B cell (primary cell): ENCODE measurements around the gene CSMD2. TPM values are rescaled to one million over a fixed set of nuclear protein-coding genes. Genes with fewer than 3 reads are reported as not detected.

Experiments
- ATAC-seq: fragments of 200-7000 bp; cut with Tn5 transposase; one replicate; pipeline ENCODE4 v1.10.0; 2021; ENCODE audit warnings: low read depth, mild to moderate bottlenecking, moderate number of reproducible peaks, moderate library complexity
- CTCF ChIA-PET: fragments of 350-600 bp; sonication (Branson Sonifier 250); formaldehyde crosslinking; loops from one replicate; lab custom pipeline; 2021; ENCODE audit warnings: antibody characterized with exemption, inconsistent platforms; lab: Charles Lee
- POLR2A ChIA-PET: fragments of 350-600 bp; sonication (Branson Sonifier 250); formaldehyde crosslinking; loops from one replicate; lab custom pipeline; 2021; ENCODE audit warnings: antibody characterized with exemption; lab: Charles Lee
- DNase-seq: peaks from one replicate; pipeline ENCODE4 v3.0.0; 2013
- H2AFZ ChIP-seq: 2 replicates; pipeline ENCODE4 v1.6.1; 2012; ENCODE audit warnings: mild to moderate bottlenecking, low read depth, low read length; ENCODE audit not compliant: insufficient read depth, poor library complexity, severe bottlenecking
- H3K27ac ChIP-seq, 2 donors: 1 replicate in 1 of 2; 2 replicates in 1 of 2; pipeline ENCODE4 v1.5.1; 2012 to 2013; ENCODE audit warnings: low read length in 2 of 2, mild to moderate bottlenecking in 2 of 2, moderate library complexity in 1 of 2
- H3K27me3 ChIP-seq, 4 experiments: fragments of 200-600 bp in 1 of 4; sonication (generic) in 1 of 4; replicated peaks in 1 of 4; 1 replicate in 2 of 4; 2 replicates in 2 of 4; pipeline versions ENCODE4 v1.6.1 to v1.7.0; 2013 to 2016; ENCODE audit warnings: low read length in 3 of 4, mild to moderate bottlenecking in 2 of 4, mixed read lengths in 1 of 4, moderate library complexity in 1 of 4; ENCODE audit not compliant: insufficient read depth in 4 of 4, control insufficient read depth in 3 of 4; ENCODE audit errors: control extremely low read depth in 1 of 4
- H3K36me3 ChIP-seq, 2 experiments: replicated peaks in 1 of 2; 1 replicate in 1 of 2; 2 replicates in 1 of 2; pipeline versions ENCODE4 v1.6.1 to v1.7.1; 2013; ENCODE audit warnings: low read length in 1 of 2; ENCODE audit not compliant: insufficient read depth in 2 of 2, control insufficient read depth in 1 of 2; ENCODE audit errors: control extremely low read depth in 1 of 2, extremely low read depth in 1 of 2
- H3K4me1 ChIP-seq, 2 donors: fragments of 200-600 bp in 1 of 2; sonication (generic) in 1 of 2; 1 replicate in 1 of 2; 2 replicates in 1 of 2; pipeline versions ENCODE4 v1.5.1 to v1.6.1; 2013 to 2017; ENCODE audit warnings: low read length in 2 of 2; ENCODE audit not compliant: control insufficient read depth in 2 of 2, insufficient read depth in 2 of 2
- H3K4me2 ChIP-seq: replicated peaks from 2 replicates; pipeline ENCODE3; 2012; ENCODE audit warnings: mild to moderate bottlenecking, low read depth, low read length; ENCODE audit not compliant: poor library complexity, severe bottlenecking
- H3K4me3 ChIP-seq, 5 experiments: fragments of 200-600 bp in 1 of 5; sonication (generic) in 1 of 5; 1 replicate in 3 of 5; 2 replicates in 2 of 5; pipeline versions ENCODE4 v1.5.1 to v1.7.0; 2011 to 2016; ENCODE audit warnings: low read length in 4 of 5, mild to moderate bottlenecking in 4 of 5, low read depth in 2 of 5, control low read depth in 1 of 5, moderate library complexity in 1 of 5; ENCODE audit not compliant: insufficient read depth in 1 of 5; ENCODE audit errors: control extremely low read depth in 1 of 5, extremely low read depth in 1 of 5
- H3K79me2 ChIP-seq: fragments of 200-600 bp; sonication (generic); one replicate; pipeline ENCODE4 v1.6.0; 2016; ENCODE audit warnings: low read length; ENCODE audit not compliant: control insufficient read depth, insufficient read depth
- H3K9ac ChIP-seq: fragments of 200-600 bp; sonication (generic); 2 replicates; pipeline ENCODE4 v1.6.1; 2017; ENCODE audit warnings: mild to moderate bottlenecking, low read length, moderate library complexity
- H3K9me3 ChIP-seq, 3 donors: one replicate each; pipeline versions ENCODE4 v1.6.1 to v1.7.1; 2013; ENCODE audit warnings: low read length in 2 of 3; ENCODE audit not compliant: control insufficient read depth in 2 of 3, insufficient read depth in 1 of 3; ENCODE audit errors: control extremely low read depth in 1 of 3
- H4K20me1 ChIP-seq: 2 replicates; pipeline ENCODE4 v1.6.0; 2012; ENCODE audit warnings: mild to moderate bottlenecking, low read length; ENCODE audit not compliant: insufficient read depth, control insufficient read depth, poor library complexity, severe bottlenecking
- H3K27ac Mint-ChIP-seq: one replicate; pipeline ENCODE4 v1.8.0; 2021; ENCODE audit warnings: mixed read lengths
- H3K27me3 Mint-ChIP-seq: one replicate; pipeline ENCODE4 v1.8.0; 2021; ENCODE audit warnings: mixed read lengths
- H3K4me1 Mint-ChIP-seq: one replicate; pipeline ENCODE4 v1.8.0; 2021; ENCODE audit warnings: mixed read lengths
- H3K4me3 Mint-ChIP-seq: one replicate; pipeline ENCODE4 v1.8.0; 2021; ENCODE audit warnings: mixed read lengths
- H3K9me3 Mint-ChIP-seq: one replicate; pipeline ENCODE4 v1.8.0; 2022; ENCODE audit warnings: mixed read lengths; ENCODE audit not compliant: insufficient read depth
- CTCF ChIP-seq: fragments of 200-600 bp; IDR thresholded peaks from one replicate; pipeline ENCODE4 v1.8.0; 2022; ENCODE audit warnings: antibody characterized with exemption, mild to moderate bottlenecking
- EZH2 ChIP-seq: IDR thresholded peaks from 2 replicates; pipeline ENCODE4 v1.6.1; 2012; ENCODE audit warnings: borderline replicate concordance, low read depth, mild to moderate bottlenecking, moderate library complexity, low read length; ENCODE audit not compliant: insufficient read depth, poor library complexity, severe bottlenecking
- WGBS: methylation state at CpG from one replicate; pipeline ENCODE4 v1.1.5; 2013; ENCODE audit warnings: missing lambda C conversion rate; ENCODE audit not compliant: insufficient coverage; 5-methylcytosine and 5-hydroxymethylcytosine counted together
- intact Hi-C: fragments of 100-400 bp; cut with micrococcal nuclease; formaldehyde crosslinking; loops from one replicate; pipeline ENCODE4 v1.10.0; 2022
- polyA plus RNA-seq: library from polyadenylated mRNA; depleted of rRNA; stranded (reverse); fragments of >200 nt; gene quantifications from 2 replicates; pipeline ENCODE4 v1.2.3, GENCODE V29; 2012
- total RNA-seq, 2 donors: library from RNA; stranded (reverse); fragments of 120-200 nt in 1 of 2; gene quantifications; 1 replicate in 1 of 2; 2 replicates in 1 of 2; pipeline versions ENCODE4 v1.2.3 to v1.2.4, GENCODE V29; 2013 to 2022

CSMD2 gene
- total and polyA plus RNA-seq, 2 donors (not counting 1 experiment from before 2014, with no cell fraction given), result not detected

- no peak overlapping the region for H3K4me3 Mint-ChIP-seq
- TF ChIP-seq CTCF, result no peak
- TF ChIP-seq EZH2, result no peak
- Histone ChIP-seq H3K4me3 (no peak overlapping the region), H3K4me2 (no peak overlapping the region), H3K9ac (no peak overlapping the region), H4K20me1 (no peaks in the 10 kb centered on the region), H3K9me3 (peaks cover 0 to 18% (median 9%) of the 10 kb centered on the region in 3 donors), H3K79me2 (no peaks in the 10 kb centered on the region), H3K4me1 (no peaks in the 10 kb centered on the region), H2AFZ (no peak overlapping the region), H3K27me3 (peaks cover 0 to 5% (median 0%) of the 10 kb centered on the region in 4 experiments), H3K27ac (no peak overlapping the region), H3K36me3 (no peaks in the 10 kb centered on the region)
- no peaks in the 10 kb centered on the region for H3K4me1 Mint-ChIP-seq
- peaks cover 6% of the 10 kb centered on the region for H3K9me3 Mint-ChIP-seq
- no CpG with 5 or more reads among the region's 3 CpGs for WGBS
- DNase-seq (no peak), ATAC-seq (no peak)
- peaks cover 32% of the 10 kb centered on the region for H3K27me3 Mint-ChIP-seq
- H3K27ac Mint-ChIP-seq, result no peak overlapping the region
- intact Hi-C loops, result no loop called here
- ChIA-PET CTCF (no interaction called here), POLR2A (no interaction called here)
Observed at GRCh38 chr1:33547576-33547975, 617.5 kb downstream of the CSMD2 start.

- ATAC-seq (no peak), DNase-seq (no peak)
- Histone ChIP-seq H3K27me3 (no peaks in the 10 kb centered on the region), H3K9me3 (no peaks in the 10 kb centered on the region), H4K20me1 (no peaks in the 10 kb centered on the region), H3K4me2 (no peak overlapping the region), H3K79me2 (no peaks in the 10 kb centered on the region), H3K27ac (no peak overlapping the region), H3K36me3 (no peaks in the 10 kb centered on the region), H2AFZ (no peak overlapping the region), H3K4me1 (no peaks in the 10 kb centered on the region), H3K4me3 (no peak overlapping the region), H3K9ac (no peak overlapping the region)
- H3K4me3 Mint-ChIP-seq, result no peak overlapping the region
- WGBS, result 96% methylated on average over 6 of the region's 6 CpGs
- ChIA-PET CTCF (no interaction called here), POLR2A (no interaction called here)
- H3K4me1 Mint-ChIP-seq, result no peaks in the 10 kb centered on the region
- no peak overlapping the region for H3K27ac Mint-ChIP-seq
- no peak for TF ChIP-seq EZH2
- no peak for TF ChIP-seq CTCF
- intact Hi-C loops, result no loop called here
- peaks cover 14% of the 10 kb centered on the region for H3K27me3 Mint-ChIP-seq
- H3K9me3 Mint-ChIP-seq, result no peaks in the 10 kb centered on the region
Observed at GRCh38 chr1:33541966-33542365, 623.1 kb downstream of the CSMD2 start.
